ENCODE data around the gene DNAJC13. TPM values are rescaled to one million over a fixed set of nuclear protein-coding genes. Genes with fewer than 3 reads are reported as not detected.

The DNAJC13 gene
- total RNA-seq, 4 donors from 2014 or later: 21.9 to 35.2 (median 26.5) TPM

DNA sequence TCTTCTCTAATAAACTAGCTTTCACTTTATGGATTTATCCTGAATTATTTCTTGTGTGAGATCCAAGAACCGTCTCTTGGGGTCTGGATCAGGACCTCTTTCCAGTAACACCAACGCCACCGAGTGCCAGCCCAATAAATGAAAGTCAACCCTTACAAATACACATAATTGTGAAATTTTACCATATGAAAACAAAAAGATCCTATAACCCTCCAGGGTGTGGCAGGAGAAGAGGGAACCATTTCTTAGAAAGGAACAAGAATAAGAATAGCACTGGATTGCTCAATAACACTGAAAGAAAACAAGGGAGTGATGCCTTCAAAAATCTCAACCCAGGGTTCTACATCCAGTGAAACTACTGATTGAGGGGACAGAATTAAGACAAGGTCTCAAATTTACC, 128.2 kb downstream of the DNAJC13 start:
- no peaks in the 10 kb centered on the region for H3K9me3 ChIP-seq
- TF ChIP-seq POLR2A (IDR thresholded peaks at IDR 0.05): no peak
- TF ChIP-seq, protein P1, sequence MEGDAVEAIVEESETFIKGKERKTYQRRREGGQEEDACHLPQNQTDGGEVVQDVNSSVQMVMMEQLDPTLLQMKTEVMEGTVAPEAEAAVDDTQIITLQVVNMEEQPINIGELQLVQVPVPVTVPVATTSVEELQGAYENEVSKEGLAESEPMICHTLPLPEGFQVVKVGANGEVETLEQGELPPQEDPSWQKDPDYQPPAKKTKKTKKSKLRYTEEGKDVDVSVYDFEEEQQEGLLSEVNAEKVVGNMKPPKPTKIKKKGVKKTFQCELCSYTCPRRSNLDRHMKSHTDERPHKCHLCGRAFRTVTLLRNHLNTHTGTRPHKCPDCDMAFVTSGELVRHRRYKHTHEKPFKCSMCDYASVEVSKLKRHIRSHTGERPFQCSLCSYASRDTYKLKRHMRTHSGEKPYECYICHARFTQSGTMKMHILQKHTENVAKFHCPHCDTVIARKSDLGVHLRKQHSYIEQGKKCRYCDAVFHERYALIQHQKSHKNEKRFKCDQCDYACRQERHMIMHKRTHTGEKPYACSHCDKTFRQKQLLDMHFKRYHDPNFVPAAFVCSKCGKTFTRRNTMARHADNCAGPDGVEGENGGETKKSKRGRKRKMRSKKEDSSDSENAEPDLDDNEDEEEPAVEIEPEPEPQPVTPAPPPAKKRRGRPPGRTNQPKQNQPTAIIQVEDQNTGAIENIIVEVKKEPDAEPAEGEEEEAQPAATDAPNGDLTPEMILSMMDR (IDR thresholded peaks at IDR 0.05 in 4 of 5, conservative IDR thresholded peaks at IDR 0.05 in 1 of 5): no peak
- in situ Hi-C loops (cut with MboI; ENCODE audit: low sequenced_read_pairs in 4 of 4) (loop anchor here in 1 of 4 donors (10.0 kb wide), 1 partner anchor 99 kb away; no protein-coding TSS in a partner anchor), intact Hi-C loops (cut with DNase I; ENCODE audit: low total_unique reads) (no loop called here)
- ATAC-seq: peak; percentile 36 to 49
- H3K36me3 ChIP-seq: peaks cover 0 to 2% of the 10 kb centered on the region in 2 donors
- H3K4me1 ChIP-seq: peaks cover 0 to 4% of the 10 kb centered on the region in 2 donors
- no peaks in the 10 kb centered on the region for H3K27me3 ChIP-seq
- H3K4me3 ChIP-seq: no peak overlapping the region
- no peak for DNase-seq
- no peak overlapping the region for H3K27ac ChIP-seq

DNA sequence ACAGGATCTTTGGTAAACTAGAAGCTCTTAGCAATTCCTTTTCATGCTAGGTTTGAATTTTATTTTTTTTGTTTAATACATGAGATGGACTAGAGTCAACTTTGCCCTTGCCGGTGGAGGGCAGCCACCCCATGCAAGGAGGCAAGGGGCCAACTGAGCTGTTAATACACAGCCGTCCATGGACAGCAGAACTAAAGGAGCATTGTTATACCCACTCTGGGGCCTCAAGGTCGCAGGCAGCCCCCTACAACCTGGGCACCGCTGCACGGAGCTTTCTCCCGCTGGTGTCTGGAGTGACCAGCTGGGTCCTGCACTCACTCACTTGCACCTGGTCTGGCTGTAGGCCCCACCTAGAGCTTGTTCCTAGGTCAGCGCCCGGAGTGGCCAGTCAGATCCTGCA, 131.9 kb downstream of the DNAJC13 start:
- H3K36me3 ChIP-seq: no peaks in the 10 kb centered on the region
- no peak overlapping the region for H3K27ac ChIP-seq
- H3K9me3 ChIP-seq: no peaks in the 10 kb centered on the region
- ATAC-seq (no peak), DNase-seq (no peak)
- TF ChIP-seq, protein P1 (IDR thresholded peaks at IDR 0.05 in 4 of 5, conservative IDR thresholded peaks at IDR 0.05 in 1 of 5): no peak
- no peak for TF ChIP-seq POLR2A (IDR thresholded peaks at IDR 0.05)
- H3K27me3 ChIP-seq: no peaks in the 10 kb centered on the region
- in situ Hi-C loops (cut with MboI; ENCODE audit: low sequenced_read_pairs in 4 of 4): loop anchor here in 1 of 4 donors (10.0 kb wide), 1 partner anchor 96 kb away; no protein-coding TSS in a partner anchor
- no peak overlapping the region for H3K4me3 ChIP-seq
- peaks cover 3 to 6% of the 10 kb centered on the region in 2 donors for H3K4me1 ChIP-seq
- intact Hi-C loops (cut with DNase I; ENCODE audit: low total_unique reads): no loop called here

DNA sequence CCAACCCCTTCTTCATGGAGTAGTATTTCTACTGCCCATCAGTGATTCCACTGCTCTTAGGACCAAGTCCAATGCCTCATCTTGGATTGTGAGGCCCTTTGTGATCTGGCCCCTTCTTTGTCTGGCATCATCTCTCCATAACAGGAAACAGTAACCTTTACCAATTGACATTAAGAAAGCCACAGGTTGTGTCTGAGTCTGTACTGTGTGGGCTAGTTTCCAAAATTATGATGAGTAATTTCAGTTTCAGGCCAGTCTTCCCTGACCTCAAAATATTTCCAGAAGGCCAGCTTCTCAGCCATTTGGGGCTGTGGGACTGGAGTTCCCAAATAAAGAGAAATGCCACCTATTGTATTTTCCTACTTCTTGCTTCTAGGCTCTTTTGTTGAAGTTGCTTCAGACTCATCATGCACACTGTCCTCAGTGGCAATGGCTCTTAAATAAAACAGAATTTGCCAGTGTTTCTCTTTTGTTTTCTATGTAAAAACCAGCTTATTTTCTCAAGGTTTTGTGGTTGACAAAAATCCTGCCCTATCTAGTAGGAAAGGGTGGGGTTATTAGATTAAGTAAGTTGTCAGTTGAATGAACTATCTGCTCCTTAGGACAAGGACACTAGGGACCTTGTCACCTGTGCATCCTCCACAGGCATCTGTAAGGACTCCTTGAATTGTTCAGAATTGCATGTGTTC, 132.7 kb downstream of the DNAJC13 start:
- intact Hi-C loops (cut with DNase I; ENCODE audit: low total_unique reads): no loop called here
- in situ Hi-C loops (cut with MboI; ENCODE audit: low sequenced_read_pairs in 4 of 4): loop anchor here in 1 of 4 donors (10.0 kb wide), 1 partner anchor 95 kb away; no protein-coding TSS in a partner anchor
- Histone ChIP-seq H3K27ac (no peak overlapping the region), H3K4me1 (peaks cover 3 to 6% of the 10 kb centered on the region in 2 donors), H3K4me3 (no peak overlapping the region), H3K27me3 (no peaks in the 10 kb centered on the region), H3K36me3 (no peaks in the 10 kb centered on the region), H3K9me3 (no peaks in the 10 kb centered on the region)
- no peak for ATAC-seq
- TF ChIP-seq, protein P1 (IDR thresholded peaks at IDR 0.05 in 4 of 5, conservative IDR thresholded peaks at IDR 0.05 in 1 of 5): no peak
- no peak for TF ChIP-seq POLR2A (IDR thresholded peaks at IDR 0.05)
- no peak for DNase-seq

DNA sequence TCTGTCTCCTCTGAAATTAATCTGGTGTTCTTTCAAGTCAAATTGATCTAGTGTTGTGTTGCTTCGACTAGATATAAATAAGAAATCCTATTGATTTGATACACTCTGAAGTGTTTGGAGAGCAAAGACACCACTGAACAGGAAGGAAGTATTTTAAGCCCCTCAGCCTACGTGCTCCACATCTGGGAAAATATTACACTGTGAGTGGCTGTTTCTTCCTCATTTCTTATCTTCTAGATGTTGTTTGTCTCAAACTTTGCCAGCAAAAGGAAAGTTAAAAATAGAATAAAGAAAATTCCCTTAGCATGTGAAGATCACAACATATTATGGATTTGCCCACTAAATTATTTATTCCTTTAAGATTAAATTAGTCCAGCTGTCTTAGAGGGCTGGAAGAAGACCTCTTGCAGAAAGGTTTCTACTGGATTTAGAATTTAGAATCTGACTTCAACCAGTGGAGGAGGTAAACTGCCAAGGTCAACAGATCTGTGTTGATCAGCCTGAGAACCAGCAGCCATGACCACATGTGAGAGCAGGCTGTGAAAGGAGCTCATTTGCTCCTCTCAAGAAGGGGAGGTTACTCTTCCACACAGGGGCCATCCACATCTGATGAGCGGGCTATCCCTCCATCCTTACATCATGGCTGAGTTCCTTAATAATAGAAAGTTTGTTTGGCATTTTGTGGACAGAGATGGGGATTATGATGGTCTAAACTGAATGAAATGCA, 133.4 kb downstream of the DNAJC13 start:
- ATAC-seq (no peak), DNase-seq (no peak)
- Histone ChIP-seq H3K27me3 (no peaks in the 10 kb centered on the region), H3K4me3 (no peak overlapping the region), H3K36me3 (no peaks in the 10 kb centered on the region), H3K4me1 (peaks cover 3 to 6% of the 10 kb centered on the region in 2 donors), H3K27ac (no peak overlapping the region), H3K9me3 (no peaks in the 10 kb centered on the region)
- TF ChIP-seq, protein P1 (IDR thresholded peaks at IDR 0.05 in 4 of 5, conservative IDR thresholded peaks at IDR 0.05 in 1 of 5): no peak
- no peak for TF ChIP-seq POLR2A (IDR thresholded peaks at IDR 0.05)
- in situ Hi-C loops (cut with MboI; ENCODE audit: low sequenced_read_pairs in 4 of 4): no loop called here
- intact Hi-C loops (cut with DNase I; ENCODE audit: low total_unique reads): no loop called here

Data from gastrocnemius medialis (tissue), 4 donors.